GM21786 (cell line): Measurements from ENCODE around the gene VPS51.
"Not testable (repeated sequence)": the region's sequence is repeated elsewhere in the genome, so short reads cannot be mapped to it uniquely, and the experiment has no call there.

Source experiments
- ATAC-seq: cut with Tn5 transposase; IDR thresholded peaks from one replicate; pipeline ENCODE4 v1.9.1; 2021; ENCODE audit not compliant: unreplicated experiment

VPS51 gene

GRCh38 chr11:65118097-65118837 lies 22.3 kb downstream of the VPS51 start:
- ATAC-seq = no peak

DNA sequence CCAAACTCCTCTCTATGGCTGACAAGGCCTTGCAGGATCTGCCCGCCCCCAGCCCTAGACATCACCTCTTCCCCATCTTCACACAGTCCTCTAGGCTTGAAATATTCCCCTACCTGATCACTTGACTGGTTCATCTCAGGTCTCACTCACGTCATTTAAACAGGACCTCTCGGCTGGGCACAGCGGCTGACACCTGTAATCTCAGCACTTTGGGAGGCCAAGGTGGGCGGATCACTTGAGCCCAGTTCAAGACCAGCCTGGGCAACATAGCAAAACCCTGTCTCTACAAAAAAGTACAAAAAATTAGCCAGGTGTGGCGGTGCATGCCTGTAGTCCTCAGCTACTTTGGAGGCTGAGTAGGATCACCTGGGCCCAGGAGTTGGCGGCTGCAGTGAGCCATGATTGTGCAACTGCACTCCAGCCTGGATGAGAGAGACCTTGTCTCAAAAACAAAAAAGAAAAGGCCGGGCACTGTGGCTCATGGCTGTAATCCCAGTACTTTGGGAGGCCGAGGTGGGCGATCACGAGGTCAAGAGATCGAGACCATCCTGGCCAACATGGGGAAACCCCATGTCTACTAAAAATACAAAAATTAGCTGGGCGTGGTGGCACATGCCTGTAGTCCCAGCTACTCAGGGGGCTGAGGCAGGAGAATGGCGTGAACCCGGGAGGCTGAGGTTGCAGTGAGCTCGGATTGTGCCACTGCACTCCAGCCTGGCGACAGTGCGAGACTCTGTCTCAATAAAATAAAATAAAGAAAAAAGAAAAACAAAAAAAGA lies 23.1 kb downstream of the VPS51 start:
- ATAC-seq = not testable (repeated sequence)

- ATAC-seq = no peak
These were observed 23.6 kb downstream of the VPS51 start for GRCh38 chr11:65119670-65119995.

DNA sequence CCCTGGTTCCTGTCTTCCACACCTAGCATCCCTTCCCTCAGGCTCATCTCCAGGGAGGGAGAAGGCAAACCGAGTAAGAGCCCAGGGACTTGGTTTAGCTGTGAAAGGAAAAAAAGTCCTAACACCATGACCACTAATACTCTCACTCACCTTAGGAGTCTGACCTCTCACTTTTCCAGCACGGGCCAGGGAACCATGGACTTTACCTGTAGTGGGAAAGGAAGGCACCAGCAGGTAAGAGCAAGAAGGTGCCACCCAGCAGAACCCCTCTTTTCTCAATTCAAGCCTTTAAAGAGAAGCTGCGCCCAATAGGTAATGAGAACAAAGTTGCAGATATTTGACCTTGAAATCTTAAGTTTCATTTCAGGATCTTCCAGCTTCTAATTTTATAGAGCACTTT lies 24.8 kb downstream of the VPS51 start:
- no peak for ATAC-seq

- no peak for ATAC-seq
These were observed 25.4 kb downstream of the VPS51 start for GRCh38 chr11:65121447-65121864.

- peak; percentile 66 for ATAC-seq
These were observed 26.1 kb downstream of the VPS51 start, which contains the start of the genes FAU and MRPL49 for GRCh38 chr11:65121865-65122696. FAU (minus strand) TSS chr11:65122134; CDS start chr11:65121813, 321 bp downstream. MRPL49 (plus strand) TSS chr11:65122321; CDS start chr11:65122347, 26 bp downstream.

DNA sequence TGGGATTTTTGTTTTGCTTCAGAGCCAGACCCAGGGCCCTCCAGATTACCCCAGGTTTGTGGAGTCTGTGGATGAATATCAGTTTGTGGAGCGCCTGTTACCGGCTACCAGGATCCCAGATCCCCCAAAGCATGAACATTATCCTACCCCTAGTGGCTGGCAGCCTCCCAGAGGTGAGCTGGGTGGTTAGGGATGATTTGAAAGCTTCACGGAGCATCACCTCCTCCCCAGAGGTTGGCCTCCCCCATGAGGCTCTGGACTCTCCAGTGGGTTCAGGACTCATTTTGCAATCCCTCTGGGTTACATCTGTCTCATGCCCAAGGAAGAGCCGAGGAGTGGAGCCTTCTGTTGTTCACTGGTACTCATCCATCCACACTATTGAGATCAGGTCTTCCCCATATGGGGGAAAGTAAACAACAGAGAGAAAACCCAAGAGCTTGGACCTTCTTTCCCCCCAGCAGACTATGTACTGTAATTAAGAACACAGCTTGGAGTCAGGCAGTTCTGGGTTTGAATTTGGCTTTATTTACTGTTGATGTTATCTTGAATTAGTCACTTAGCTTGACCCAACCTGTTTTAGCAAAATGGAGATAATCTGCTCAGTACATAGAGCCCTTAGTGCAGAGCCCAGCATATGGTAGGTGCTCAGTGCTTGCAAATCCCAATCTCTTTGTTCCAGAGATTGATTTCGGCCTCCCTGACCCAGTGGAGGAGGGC lies 28.6 kb downstream of the VPS51 start:
- no peak for ATAC-seq

DNA sequence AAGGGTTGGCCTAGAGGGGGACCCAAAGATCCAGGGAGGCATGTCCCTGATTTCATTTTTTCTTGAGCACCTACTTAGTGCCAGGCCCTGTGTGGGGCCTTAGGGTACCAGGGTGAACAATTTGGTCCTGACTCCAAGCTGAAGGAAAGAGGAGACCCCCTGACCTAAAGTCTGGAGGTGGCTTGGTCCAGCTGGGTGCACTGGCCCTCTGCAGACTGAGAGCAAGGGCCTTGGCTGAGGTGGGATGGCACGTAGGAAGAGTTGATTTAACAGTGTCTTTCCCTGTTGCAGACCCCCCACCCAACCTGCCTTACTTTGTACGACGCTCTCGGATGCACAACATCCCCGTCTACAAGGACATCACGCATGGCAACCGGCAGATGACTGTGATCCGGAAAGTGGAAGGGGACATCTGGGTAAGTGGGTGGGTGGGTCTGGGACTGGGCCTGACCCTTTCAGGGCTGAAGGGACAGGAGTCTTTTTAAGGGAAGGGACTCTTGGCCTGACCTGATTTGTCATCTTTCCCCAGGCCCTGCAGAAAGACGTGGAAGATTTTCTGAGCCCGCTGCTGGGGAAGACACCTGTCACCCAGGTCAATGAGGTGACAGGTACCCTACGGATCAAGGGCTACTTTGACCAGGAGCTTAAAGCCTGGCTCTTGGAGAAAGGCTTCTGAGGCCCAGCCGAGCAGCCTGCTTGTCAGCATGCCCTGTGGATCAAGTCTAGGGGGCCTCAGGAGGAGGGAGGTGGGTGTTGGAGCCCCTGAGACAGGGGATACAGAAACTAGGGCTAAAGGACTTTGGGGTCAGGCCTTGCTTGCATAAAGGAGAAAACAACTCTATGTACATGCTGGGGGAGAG lies 29.4 kb downstream of the VPS51 start:
- no peak for ATAC-seq

GRCh38 chr11:65126624-65127274 lies 30.7 kb downstream of the VPS51 start:
- ATAC-seq = no peak

- no peak for ATAC-seq
These were observed 31.6 kb downstream of the VPS51 start for GRCh38 chr11:65127473-65128181.

- no peak for ATAC-seq
These were observed 32.5 kb downstream of the VPS51 start for GRCh38 chr11:65128182-65129145.

DNA sequence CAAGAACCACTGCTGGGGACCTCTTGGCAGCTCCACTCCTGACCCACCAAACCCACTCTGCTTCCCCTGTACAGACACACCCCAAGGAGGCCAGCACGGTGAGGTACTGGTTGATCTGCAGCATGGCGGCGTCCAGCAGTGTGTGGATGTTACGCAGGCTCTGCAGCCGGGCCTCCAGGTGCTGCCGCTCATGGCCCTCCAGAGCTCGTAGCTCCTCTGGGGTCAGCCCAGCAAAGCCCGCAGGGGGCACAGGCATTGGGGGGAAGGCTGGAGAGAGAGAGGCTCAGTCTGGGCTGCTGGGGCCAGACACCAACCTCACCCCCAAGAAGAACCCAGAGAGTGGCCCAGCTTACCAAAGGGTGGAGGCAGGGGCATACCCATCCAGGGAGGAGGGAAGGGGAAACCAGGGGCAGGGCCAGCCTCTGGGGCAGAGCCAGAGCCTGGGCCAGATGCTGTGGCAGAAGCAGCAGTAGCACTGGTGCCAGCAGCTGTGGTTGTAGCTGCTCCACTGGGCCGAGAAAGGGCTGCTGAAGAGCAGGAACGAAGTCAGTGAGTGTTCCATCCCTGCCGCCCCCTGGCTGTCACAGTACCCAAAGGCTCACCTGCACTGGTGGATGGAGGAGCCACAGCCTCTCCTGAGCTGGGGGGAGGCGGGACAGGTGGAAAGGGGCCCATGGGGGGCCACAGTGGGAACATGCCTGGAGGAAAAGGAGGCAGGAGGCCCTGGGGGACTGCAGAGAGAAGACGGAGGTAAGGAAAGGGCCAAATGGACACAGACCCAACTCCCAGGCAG lies 33.8 kb downstream of the VPS51 start:
- no peak for ATAC-seq

DNA sequence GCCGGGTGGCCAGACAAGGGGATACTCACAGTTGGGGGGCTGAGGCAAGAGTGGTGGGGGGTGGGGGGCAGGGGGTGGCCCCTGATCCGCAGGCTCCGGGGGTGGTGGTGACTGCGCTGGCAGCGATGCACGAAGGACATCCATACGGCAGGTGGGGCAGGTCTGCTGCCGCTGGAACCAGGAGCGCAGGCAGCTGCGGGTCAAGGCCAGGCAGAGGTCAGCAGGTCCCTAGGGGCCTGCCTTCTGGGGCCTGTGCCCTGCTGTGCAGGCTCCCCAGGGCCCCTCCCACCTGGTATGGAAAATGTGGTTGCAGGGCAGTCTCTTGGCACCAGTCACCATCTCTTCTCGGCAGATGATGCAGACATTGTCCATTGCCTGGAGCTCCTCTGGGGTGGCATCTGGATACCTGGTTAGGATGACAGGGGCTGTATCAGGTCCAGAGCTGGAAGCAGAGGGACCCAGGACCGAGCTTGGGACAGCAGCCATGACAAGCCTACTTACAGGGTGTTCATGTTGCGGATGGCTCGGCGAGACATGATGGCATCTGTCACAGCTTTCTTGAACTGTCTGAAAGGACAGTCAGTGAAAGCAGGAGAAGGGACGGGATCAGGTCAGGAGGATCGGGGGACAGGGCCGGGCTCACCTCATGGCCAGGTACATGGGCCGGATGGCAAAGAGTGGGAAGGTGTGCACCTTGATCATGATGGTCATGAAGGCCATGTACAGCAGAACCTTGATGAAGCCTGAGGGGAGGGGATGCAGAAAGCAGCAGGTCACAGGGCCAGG lies 34.8 kb downstream of the VPS51 start:
- ATAC-seq = no peak

DNA sequence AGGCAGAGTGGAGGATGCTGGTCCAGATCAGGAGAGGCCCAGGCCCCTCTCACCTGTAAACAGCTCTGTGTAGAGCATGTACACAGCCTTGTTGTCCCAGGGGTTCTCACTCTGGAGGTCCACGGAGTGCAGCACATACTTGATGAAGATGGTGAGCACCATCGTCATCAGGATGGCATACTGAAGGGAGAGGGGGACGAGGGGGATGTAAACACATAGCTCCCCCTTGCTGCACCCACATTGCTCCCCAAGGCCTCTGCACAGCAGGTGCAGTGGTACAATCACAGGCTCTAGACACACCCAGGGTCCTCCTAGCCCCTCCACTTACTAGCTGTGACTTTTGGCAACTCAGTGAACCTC lies 35.4 kb downstream of the VPS51 start:
- no peak for ATAC-seq

GRCh38 chr11:65131895-65132237 lies 35.9 kb downstream of the VPS51 start:
- ATAC-seq = no peak
